ENCODE data around the gene PPP1R9B. TPM values are rescaled to one million over a fixed set of nuclear protein-coding genes. Genes with fewer than 3 reads are reported as not detected.

Gene PPP1R9B
- total and polyA plus RNA-seq, 2 of the 8 experiments (the other 6 are each of a cell fraction or from before 2014, with no cell fraction given), result 5.2 to 13.1 TPM

DNA sequence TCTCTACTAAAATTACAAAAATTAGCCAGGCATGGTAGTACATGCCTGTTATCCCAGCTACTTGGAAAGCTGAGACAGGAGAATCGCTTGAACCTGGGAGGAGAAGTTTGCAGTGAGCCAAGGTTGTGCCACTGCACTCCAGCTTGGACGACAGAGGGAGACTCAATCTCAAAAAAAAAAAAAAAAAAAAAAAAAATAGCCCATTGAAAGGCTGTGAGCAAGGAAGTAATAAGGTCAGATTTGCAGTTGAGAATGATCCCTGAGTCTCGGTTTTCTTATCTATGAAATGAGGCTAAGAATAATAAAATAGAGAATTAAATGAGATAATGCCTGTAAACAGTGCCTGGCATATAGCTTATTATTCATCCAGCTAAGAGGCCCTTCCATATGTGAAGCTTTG is 56.7 kb downstream of the PPP1R9B start:
- TF ChIP-seq ASH2L (IDR thresholded peaks at IDR 0.05; ENCODE audit: low read length), result no peak
- no peak for TF ChIP-seq RAD21 (IDR thresholded peaks at IDR 0.05 in 1 of 2, conservative IDR thresholded peaks at IDR 0.05 in 1 of 2; ENCODE audit: low read depth in 2 of 2, low read length in 2 of 2)
- TF ChIP-seq CBX8 (IDR thresholded peaks at IDR 0.05; ENCODE audit: borderline replicate concordance, low read depth, low read length), result no peak
- TF ChIP-seq SIRT6 (IDR thresholded peaks at IDR 0.05; ENCODE audit: low read length), result no peak
- TF ChIP-seq TBP (IDR thresholded peaks at IDR 0.05; ENCODE audit: low read depth, low read length), result no peak
- H3K27ac ChIP-seq (ENCODE audit: low read depth, low read length), result no peak overlapping the region
- no peak overlapping the region for H3K9ac ChIP-seq (replicated peaks in 1 of 4; ENCODE audit: extremely low read depth in 1 of 4, low read depth in 3 of 4, low read length in 3 of 4)
- no peaks in the 10 kb centered on the region for H3K9me3 ChIP-seq (ENCODE audit: insufficient read depth in 2 of 2, low read depth in 1 of 2, low read length in 1 of 2)
- ChIA-PET POLR2A (ENCODE audit: partially characterized antibody) (interaction anchor here (0.8 to 1.7 kb wide), 5 partner anchors 20 to 65 kb away, joined by 3 to 4 read pairs (median 4); no protein-coding TSS in a partner anchor), CTCF (ENCODE audit: partially characterized antibody) (interaction anchor here (0.6 to 15.7 kb wide), 57 partner anchors 10 to 372 kb away, joined by 3 to 412 read pairs (median 5); partner anchors contain the start of genes COL1A1, ITGA3, SAMD14 and XYLT2)
- peaks cover 0 to 7% (median 5%) of the 10 kb centered on the region in 4 experiments; a peak in 5 of 7 replicates for H3K4me1 ChIP-seq (replicated peaks in 1 of 4; ENCODE audit: control insufficient read depth in 3 of 4, insufficient read depth in 4 of 4, low read length in 3 of 4)
- no peak overlapping the region for H4K91ac ChIP-seq (replicated peaks; ENCODE audit: insufficient read length, low read length)
- no peak overlapping the region for H4K5ac ChIP-seq (ENCODE audit: insufficient read length, low read depth, low read length)
- no peak for DNase-seq (ENCODE audit: low read depth in 1 of 2, low spot score in 2 of 2)
- peaks cover 0 to 9% (median 0%) of the 10 kb centered on the region in 4 experiments; a peak in 1 of 8 replicates for H3K36me3 ChIP-seq (ENCODE audit: control insufficient read depth in 2 of 4, insufficient read depth in 4 of 4, low read length in 3 of 4)
- H2BK5ac ChIP-seq (ENCODE audit: low read depth, low read length), result no peak overlapping the region
- no peak overlapping the region for H3K14ac ChIP-seq (ENCODE audit: insufficient read length)
- 44% methylated on average over 3 of the region's 3 CpGs; no CpG with 5 or more reads in 1 of the 2 experiments for WGBS, 2 experiments (ENCODE audit: extremely low coverage in 1 of 2, insufficient coverage in 1 of 2, insufficient read length in 1 of 2, insufficient replicate concordance in 2 of 2, low coverage in 1 of 2, low lambda C conversion rate in 2 of 2, missing lambda C conversion rate in 1 of 2)
- H3K27me3 ChIP-seq (replicated peaks in 1 of 4; ENCODE audit: control insufficient read depth in 3 of 4, extremely low read depth in 1 of 4, insufficient read depth in 3 of 4, low read length in 3 of 4), result peaks cover 0 to 3% (median 0%) of the 10 kb centered on the region in 4 experiments; a peak in 3 of 7 replicates
- no peak overlapping the region for H4K8ac ChIP-seq (ENCODE audit: extremely low read depth, insufficient read depth, low read length)
- H3K79me1 ChIP-seq (ENCODE audit: low read depth, low read length), result peaks cover 1% of the 10 kb centered on the region
- no peak overlapping the region for H2BK20ac ChIP-seq (ENCODE audit: low read length)
- 0 out of 8 replicates have a peak overlapping the region, but pooled peaks of 1 of the 4 experiments have one; percentile 81 for H3K4me3 ChIP-seq (ENCODE audit: extremely low read depth in 1 of 4, insufficient read depth in 2 of 4, low read depth in 3 of 4, low read length in 4 of 4)
- no peak overlapping the region for H3K23ac ChIP-seq (ENCODE audit: insufficient read length)
- peaks cover 13% of the 10 kb centered on the region for H3K23me2 ChIP-seq (ENCODE audit: low read depth, low read length)
- H3K79me2 ChIP-seq (ENCODE audit: control insufficient read depth in 1 of 2, insufficient read depth in 2 of 2, low read length in 2 of 2), result peaks cover 0 to 4% of the 10 kb centered on the region in 2 experiments; a peak in 1 of 4 replicates
- no peak overlapping the region for H2BK12ac ChIP-seq (ENCODE audit: low read depth, low read length)
- no peak overlapping the region for H2AK5ac ChIP-seq (ENCODE audit: low read depth, low read length)
- no peaks in the 10 kb centered on the region for H4K20me1 ChIP-seq (replicated peaks in 1 of 2; ENCODE audit: control insufficient read depth in 1 of 2, insufficient read depth in 2 of 2, low read length in 2 of 2)
- H3K4me2 ChIP-seq (ENCODE audit: insufficient read depth in 1 of 2, low read depth in 2 of 2, low read length in 2 of 2), result peak overlapping the region in 1 of 2 experiments; percentile 91; a peak in 1 of 4 replicates
- no peak overlapping the region for H3K56ac ChIP-seq (replicated peaks; ENCODE audit: insufficient read length, low read depth, low read length)
- H2BK120ac ChIP-seq (replicated peaks; ENCODE audit: low read depth, low read length), result no peak overlapping the region
- H2AFZ ChIP-seq (ENCODE audit: low read length), result no peak overlapping the region
- H3K4ac ChIP-seq (replicated peaks; ENCODE audit: insufficient read length, low read depth, low read length), result no peak overlapping the region
- no peak overlapping the region for H2BK15ac ChIP-seq (ENCODE audit: low read length)
- no peak overlapping the region for H3K18ac ChIP-seq (ENCODE audit: extremely low read depth, low read length)
- no peak for FAIRE-seq
